H1 (cell line): Measurements from ENCODE around the gene ADRB2. TPM values are rescaled to one million over a fixed set of nuclear protein-coding genes. Genes with fewer than 3 reads are reported as not detected.

Source experiments
- CTCF ChIA-PET: fragments of 300-600 bp; sonication (Branson Sonifier 250); formaldehyde crosslinking; loops from one replicate; lab custom pipeline; 2021; ENCODE audit not compliant: partially characterized antibody; lab: Charles Lee
- POLR2A ChIA-PET: fragments of 300-600 bp; sonication (Branson Sonifier 250); formaldehyde crosslinking; loops from one replicate; lab custom pipeline; 2021; ENCODE audit warnings: inconsistent platforms; ENCODE audit not compliant: partially characterized antibody; lab: Charles Lee
- DNase-seq, 2 experiments: peaks; one replicate each; pipeline versions ENCODE4 v3.0.0 to v3.0.0-alpha.2; 2010 to 2022; ENCODE audit warnings: low spot score in 2 of 2, low read depth in 1 of 2, mixed read lengths in 1 of 2
- FAIRE-seq: peaks from 2 replicates; lab custom pipeline; 2011; peaks lifted over from hg19 to GRCh38; lab: Jason Lieb, UNC
- H2AFZ ChIP-seq: 2 replicates; pipeline ENCODE4 v1.8.1; 2012; ENCODE audit warnings: low read length, inconsistent platforms
- H2AK5ac ChIP-seq: 2 replicates; pipeline ENCODE4 v1.6.1; 2013; ENCODE audit warnings: low read depth, low read length
- H2BK120ac ChIP-seq: replicated peaks from 2 replicates; pipeline ENCODE3; 2013; ENCODE audit warnings: low read depth, low read length, inconsistent platforms
- H2BK12ac ChIP-seq: 2 replicates; pipeline ENCODE4 v1.6.1; 2013; ENCODE audit warnings: low read depth, low read length
- H2BK15ac ChIP-seq: 2 replicates; pipeline ENCODE4 v1.6.1; 2013; ENCODE audit warnings: low read length
- H2BK20ac ChIP-seq: 2 replicates; pipeline ENCODE4 v1.6.1; 2013; ENCODE audit warnings: low read length
- H2BK5ac ChIP-seq: 2 replicates; pipeline ENCODE4 v1.6.1; 2013; ENCODE audit warnings: low read depth, low read length
- H3K14ac ChIP-seq: 2 replicates; pipeline ENCODE4 v1.6.1; 2013; ENCODE audit warnings: inconsistent platforms; ENCODE audit not compliant: insufficient read length
- H3K18ac ChIP-seq: 2 replicates; pipeline ENCODE4 v1.6.1; 2013; ENCODE audit warnings: low read length; ENCODE audit errors: extremely low read depth
- H3K23ac ChIP-seq: 2 replicates; pipeline ENCODE4 v1.6.1; 2013; ENCODE audit warnings: inconsistent platforms; ENCODE audit not compliant: insufficient read length
- H3K23me2 ChIP-seq: 2 replicates; pipeline ENCODE4 v1.6.1; 2013; ENCODE audit warnings: low read depth, low read length
- H3K27ac ChIP-seq: 2 replicates; pipeline ENCODE4 v1.6.1; 2011; ENCODE audit warnings: low read depth, low read length, inconsistent platforms
- H3K27me3 ChIP-seq, 4 experiments: replicated peaks in 1 of 4; 1 replicate in 1 of 4; 2 replicates in 3 of 4; pipeline versions ENCODE4 v1.6.1 to v1.8.1; 2011 to 2013; ENCODE audit warnings: low read length in 3 of 4, mild to moderate bottlenecking in 3 of 4, inconsistent platforms in 2 of 4, mixed read lengths in 2 of 4, moderate library complexity in 1 of 4; ENCODE audit not compliant: control insufficient read depth in 3 of 4, insufficient read depth in 3 of 4; ENCODE audit errors: extremely low read depth in 1 of 4
- H3K36me3 ChIP-seq, 4 experiments: 2 replicates each; pipeline versions ENCODE4 v1.6.1 to v1.8.1; 2011 to 2013; ENCODE audit warnings: mild to moderate bottlenecking in 4 of 4, low read length in 3 of 4, moderate library complexity in 2 of 4, control low read depth in 1 of 4, inconsistent platforms in 1 of 4; ENCODE audit not compliant: insufficient read depth in 4 of 4, control insufficient read depth in 2 of 4
- H3K4ac ChIP-seq: replicated peaks from 2 replicates; pipeline ENCODE3; 2013; ENCODE audit warnings: low read length, low read depth, mixed read lengths, inconsistent platforms; ENCODE audit not compliant: insufficient read length
- H3K4me1 ChIP-seq, 4 experiments: replicated peaks in 1 of 4; 1 replicate in 1 of 4; 2 replicates in 3 of 4; pipeline versions ENCODE4 v1.6.1 to v1.8.1; 2011 to 2013; ENCODE audit warnings: low read length in 3 of 4, inconsistent platforms in 2 of 4, mixed read lengths in 1 of 4; ENCODE audit not compliant: insufficient read depth in 4 of 4, control insufficient read depth in 3 of 4
- H3K4me2 ChIP-seq, 2 experiments: 2 replicates each; pipeline versions ENCODE4 v1.6.1 to v1.8.1; 2011 to 2013; ENCODE audit warnings: low read depth in 2 of 2, low read length in 2 of 2, control low read depth in 1 of 2, inconsistent platforms in 1 of 2, mild to moderate bottlenecking in 1 of 2; ENCODE audit not compliant: insufficient read depth in 1 of 2
- H3K4me3 ChIP-seq, 4 experiments: fragments of 200-600, 300-600 bp in 1 of 4; sonication (generic), shearing (Covaris generic), sonication (Bioruptor Twin) in 1 of 4; 2 replicates each; pipeline versions ENCODE4 v1.5.1 to v1.8.1; 2011 to 2016; ENCODE audit warnings: low read length in 4 of 4, low read depth in 3 of 4, control low read depth in 2 of 4, inconsistent platforms in 2 of 4, mild to moderate bottlenecking in 2 of 4, mixed read lengths in 1 of 4, moderate library complexity in 1 of 4; ENCODE audit not compliant: insufficient read depth in 2 of 4; ENCODE audit errors: extremely low read depth in 1 of 4
- H3K56ac ChIP-seq: replicated peaks from 2 replicates; pipeline ENCODE3; 2013; ENCODE audit warnings: low read depth, mild to moderate bottlenecking, mixed read lengths, low read length, inconsistent platforms; ENCODE audit not compliant: insufficient read length
- H3K79me1 ChIP-seq: 2 replicates; pipeline ENCODE4 v1.6.1; 2013; ENCODE audit warnings: low read depth, low read length, control low read depth
- H3K79me2 ChIP-seq, 2 experiments: 2 replicates each; pipeline versions ENCODE4 v1.6.1 to v1.8.1; 2012 to 2013; ENCODE audit warnings: low read length in 2 of 2, mild to moderate bottlenecking in 2 of 2, inconsistent platforms in 1 of 2; ENCODE audit not compliant: insufficient read depth in 2 of 2, control insufficient read depth in 1 of 2
- H3K9ac ChIP-seq, 4 experiments: replicated peaks in 1 of 4; 1 replicate in 1 of 4; 2 replicates in 3 of 4; pipeline versions ENCODE4 v1.6.1 to v1.8.1; 2011 to 2013; ENCODE audit warnings: low read depth in 3 of 4, low read length in 3 of 4, control low read depth in 2 of 4, mild to moderate bottlenecking in 2 of 4, moderate library complexity in 2 of 4, inconsistent platforms in 1 of 4; ENCODE audit errors: extremely low read depth in 1 of 4
- H3K9me3 ChIP-seq, 2 experiments: 2 replicates each; pipeline versions ENCODE4 v1.6.1 to v1.8.1; 2012 to 2013; ENCODE audit warnings: mild to moderate bottlenecking in 2 of 2, moderate library complexity in 2 of 2, control low read depth in 1 of 2, inconsistent platforms in 1 of 2, low read depth in 1 of 2, low read length in 1 of 2, mixed read lengths in 1 of 2; ENCODE audit not compliant: insufficient read depth in 2 of 2
- H4K20me1 ChIP-seq, 2 experiments: replicated peaks in 1 of 2; 2 replicates each; pipeline versions ENCODE3 to v1.8.1; 2011 to 2013; ENCODE audit warnings: inconsistent platforms in 2 of 2, low read length in 2 of 2, mild to moderate bottlenecking in 1 of 2; ENCODE audit not compliant: insufficient read depth in 2 of 2, control insufficient read depth in 1 of 2
- H4K5ac ChIP-seq: 2 replicates; pipeline ENCODE4 v1.6.1; 2013; ENCODE audit warnings: low read length, low read depth, mixed read lengths, inconsistent platforms; ENCODE audit not compliant: insufficient read length
- H4K8ac ChIP-seq: 2 replicates; pipeline ENCODE4 v1.8.0; 2013; ENCODE audit warnings: mild to moderate bottlenecking, moderate library complexity, low read length, inconsistent platforms; ENCODE audit not compliant: insufficient read depth; ENCODE audit errors: extremely low read depth
- H4K91ac ChIP-seq: replicated peaks from 2 replicates; pipeline ENCODE3; 2013; ENCODE audit warnings: low read length, mixed read lengths, inconsistent platforms; ENCODE audit not compliant: insufficient read length
- GABPA ChIP-seq: IDR thresholded peaks from 2 replicates; pipeline ENCODE4 v1.6.1; 2011; ENCODE audit warnings: mild to moderate bottlenecking, low read length, moderate library complexity, borderline replicate concordance; ENCODE audit not compliant: insufficient read depth
- WGBS, 2 experiments: shearing (Covaris generic) in 1 of 2; methylation state at CpG; one replicate each; pipeline versions ENCODE4 v1.1.6 to v1.1.7; 2013 to 2015; ENCODE audit warnings: low lambda C conversion rate in 2 of 2, mixed read lengths in 2 of 2, inconsistent platforms in 1 of 2, low coverage in 1 of 2, missing lambda C conversion rate in 1 of 2; ENCODE audit not compliant: insufficient replicate concordance in 2 of 2, insufficient coverage in 1 of 2, insufficient read length in 1 of 2; ENCODE audit errors: extremely low coverage in 1 of 2, missing lambda C conversion rate in 1 of 2; 5-methylcytosine and 5-hydroxymethylcytosine counted together
- polyA plus RNA-seq, 7 experiments: library from polyadenylated mRNA; depleted of rRNA in 3 of 7; stranded (reverse) in 5 of 7; unstranded in 2 of 7; fragments of >200 nt in 5 of 7; fragments of 200-250 nt in 2 of 7; gene quantifications; 1 replicate in 5 of 7; 2 replicates in 1 of 7; 4 replicates in 1 of 7; pipeline versions ENCODE4 v1.2.1 to v1.2.3, GENCODE V29; 2011 to 2013; ENCODE audit warnings: missing spikeins in 2 of 7, mixed read lengths in 2 of 7
- total RNA-seq: library from RNA; stranded (reverse); fragmentation: NEBNext Ultra II Directional; extraction: Animal tissue kit (Norgen Biotek cat#: 25700); gene quantifications from 2 replicates; pipeline ENCODE4 v1.2.1, GENCODE V29; 2021
- TF ChIP-seq, protein P1 (sequence below): IDR thresholded peaks from 2 replicates; pipeline ENCODE4 v1.6.1; 2012; ENCODE audit warnings: low read length, inconsistent platforms

The ADRB2 gene
- total and polyA plus RNA-seq, 2 of the 8 experiments (the other 6 are each of a cell fraction or from before 2014, with no cell fraction given), result 0.65 to 0.77 TPM

DNA sequence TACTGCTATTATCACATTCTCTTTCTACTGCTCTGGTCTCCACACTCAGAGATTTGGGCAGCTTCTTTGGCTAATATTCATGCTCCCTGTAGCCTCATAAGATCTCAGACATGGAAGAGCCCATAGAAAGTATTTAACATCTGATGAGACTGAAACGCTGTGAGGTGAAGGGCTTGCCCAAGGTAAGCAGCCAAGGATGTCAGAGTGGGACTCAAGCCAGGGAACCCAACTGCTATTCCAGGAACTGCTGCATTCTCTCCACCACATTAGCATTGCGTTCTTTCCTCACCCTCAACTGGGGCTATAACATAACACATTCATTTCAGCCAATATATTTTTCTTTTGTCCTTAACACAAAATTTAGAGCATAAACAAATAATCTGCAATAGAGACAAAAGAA lies 3.8 kb downstream of the ADRB2 start:
- no peak overlapping the region for H3K14ac ChIP-seq
- peaks cover 11% of the 10 kb centered on the region for H3K23me2 ChIP-seq
- 93% methylated on average over 2 of the region's 2 CpGs; no CpG with 5 or more reads in 1 of the 2 experiments for WGBS, 2 experiments
- no peak overlapping the region for H2BK15ac ChIP-seq
- H4K20me1 ChIP-seq, result no peaks in the 10 kb centered on the region
- no peak overlapping the region for H2BK20ac ChIP-seq
- H3K23ac ChIP-seq, result no peak overlapping the region
- peaks cover 0 to 2% (median under 1%) of the 10 kb centered on the region in 4 experiments; a peak in 5 of 7 replicates for H3K4me1 ChIP-seq
- no peak overlapping the region for H3K56ac ChIP-seq
- no peak overlapping the region for H3K27ac ChIP-seq
- FAIRE-seq, result no peak
- DNase-seq, result no peak
- no peaks in the 10 kb centered on the region for H3K79me1 ChIP-seq
- no peak overlapping the region for H2BK12ac ChIP-seq
- H4K91ac ChIP-seq, result no peak overlapping the region
- peaks cover 5 to 20% (median 15%) of the 10 kb centered on the region in 4 experiments for H3K27me3 ChIP-seq
- H4K5ac ChIP-seq, result no peak overlapping the region
- H3K4me2 ChIP-seq, result no peak overlapping the region
- no peak overlapping the region for H2BK5ac ChIP-seq
- H4K8ac ChIP-seq, result no peak overlapping the region
- ChIA-PET CTCF (interaction anchor here (0.9 to 5.9 kb wide), 9 partner anchors 10 to 300 kb away, joined by 3 to 32 read pairs (median 4); no protein-coding TSS in a partner anchor), POLR2A (no interaction called here)
- H3K18ac ChIP-seq, result no peak overlapping the region
- no peaks in the 10 kb centered on the region for H3K9me3 ChIP-seq
- no peaks in the 10 kb centered on the region for H3K36me3 ChIP-seq
- H2BK120ac ChIP-seq, result no peak overlapping the region
- H3K9ac ChIP-seq, result no peak overlapping the region
- H2AFZ ChIP-seq, result no peak overlapping the region
- no peak overlapping the region for H2AK5ac ChIP-seq
- no peak overlapping the region for H3K4me3 ChIP-seq
- no peak overlapping the region for H3K4ac ChIP-seq
- H3K79me2 ChIP-seq, result no peaks in the 10 kb centered on the region
- TF ChIP-seq GABPA, result no peak
- TF ChIP-seq, protein P1, sequence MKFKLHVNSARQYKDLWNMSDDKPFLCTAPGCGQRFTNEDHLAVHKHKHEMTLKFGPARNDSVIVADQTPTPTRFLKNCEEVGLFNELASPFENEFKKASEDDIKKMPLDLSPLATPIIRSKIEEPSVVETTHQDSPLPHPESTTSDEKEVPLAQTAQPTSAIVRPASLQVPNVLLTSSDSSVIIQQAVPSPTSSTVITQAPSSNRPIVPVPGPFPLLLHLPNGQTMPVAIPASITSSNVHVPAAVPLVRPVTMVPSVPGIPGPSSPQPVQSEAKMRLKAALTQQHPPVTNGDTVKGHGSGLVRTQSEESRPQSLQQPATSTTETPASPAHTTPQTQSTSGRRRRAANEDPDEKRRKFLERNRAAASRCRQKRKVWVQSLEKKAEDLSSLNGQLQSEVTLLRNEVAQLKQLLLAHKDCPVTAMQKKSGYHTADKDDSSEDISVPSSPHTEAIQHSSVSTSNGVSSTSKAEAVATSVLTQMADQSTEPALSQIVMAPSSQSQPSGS, result no peak
